HEK293 (cell line): ENCODE data around the gene LRP1B.

Experiments
- CTCF ChIA-PET: fragments of 350-600 bp; formaldehyde crosslinking; extraction: SDS; loops from one replicate; lab custom pipeline; 2021; ENCODE audit warnings: antibody characterized with exemption; lab: Yijun Ruan, JAX
- POLR2A ChIA-PET: fragments of 300-600 bp; formaldehyde crosslinking; extraction: SDS; loops from one replicate; lab custom pipeline; 2020; ENCODE audit warnings: antibody characterized with exemption, inconsistent platforms; lab: Yijun Ruan, JAX
- H3K27ac ChIP-seq: fragments of 200-500 bp; sonication (Bioruptor generic); 2 replicates; pipeline ENCODE4 v1.5.1; 2014; ENCODE audit warnings: low read depth, low read length, control low read depth, inconsistent platforms; ENCODE audit errors: extremely low read depth
- H3K36me3 ChIP-seq, 2 experiments: fragments of 200-500 bp in 1 of 2; sonication (Bioruptor generic) in 1 of 2; 1 replicate in 1 of 2; 2 replicates in 1 of 2; pipeline ENCODE4 v1.5.1; 2014 to 2017; ENCODE audit warnings: inconsistent platforms in 2 of 2, low read length in 2 of 2; ENCODE audit not compliant: control insufficient read depth in 2 of 2, insufficient read depth in 1 of 2
- H3K4me1 ChIP-seq: fragments of 200-500 bp; sonication (Bioruptor generic); 2 replicates; pipeline ENCODE4 v1.5.1; 2014; ENCODE audit warnings: mild to moderate bottlenecking, low read length, inconsistent platforms; ENCODE audit not compliant: control insufficient read depth, insufficient read depth
- H3K4me3 ChIP-seq: 2 replicates; pipeline ENCODE4 v1.5.1; 2011; ENCODE audit warnings: low read depth, mild to moderate bottlenecking, control low read depth, low read length, moderate library complexity
- H3K9me3 ChIP-seq: fragments of 200-500 bp; sonication (Bioruptor generic); 2 replicates; pipeline ENCODE4 v1.5.1; 2014; ENCODE audit warnings: low read depth, low read length, inconsistent platforms; ENCODE audit not compliant: control insufficient read depth, insufficient read depth
- FEZF1 ChIP-seq: fragments of 450-650 bp; formaldehyde crosslinking; IDR thresholded peaks from 2 replicates; pipeline ENCODE4 v1.5.1; 2016; ENCODE audit warnings: missing biosample characterization, missing genetic modification characterization
- HOXD13 ChIP-seq: sonication (generic); formaldehyde crosslinking; IDR thresholded peaks from 2 replicates; pipeline ENCODE4 v1.8.0; 2022; ENCODE audit warnings: missing genetic modification reagents, borderline replicate concordance
- KLF16 ChIP-seq: fragments of 450-650 bp; formaldehyde crosslinking; IDR thresholded peaks from 2 replicates; pipeline ENCODE4 v1.5.1; 2017; ENCODE audit warnings: missing biosample characterization, missing genetic modification characterization
- REPIN1 ChIP-seq: fragments of 450-650 bp; formaldehyde crosslinking; IDR thresholded peaks from 2 replicates; pipeline ENCODE4 v1.5.1; 2017; ENCODE audit warnings: missing biosample characterization, missing genetic modification characterization, low read depth
- SCRT1 ChIP-seq: fragments of 450-650 bp; formaldehyde crosslinking; IDR thresholded peaks from 2 replicates; pipeline ENCODE4 v1.5.1; 2016; ENCODE audit warnings: missing biosample characterization, missing genetic modification characterization, borderline replicate concordance
- ZBTB1 ChIP-seq: fragments of 450-650 bp; formaldehyde crosslinking; IDR thresholded peaks from 2 replicates; pipeline ENCODE4 v1.5.1; 2016; ENCODE audit warnings: missing biosample characterization, missing genetic modification characterization
- ZBTB20 ChIP-seq: fragments of 450-650 bp; formaldehyde crosslinking; IDR thresholded peaks from 2 replicates; pipeline ENCODE4 v1.5.1; 2016; ENCODE audit warnings: missing biosample characterization, missing genetic modification characterization
- ZBTB21 ChIP-seq: fragments of 450-650 bp; formaldehyde crosslinking; IDR thresholded peaks from 2 replicates; pipeline ENCODE4 v1.5.1; 2017; ENCODE audit warnings: missing biosample characterization, missing genetic modification characterization
- ZBTB8A ChIP-seq: fragments of 450-650 bp; formaldehyde crosslinking; IDR thresholded peaks from 2 replicates; pipeline ENCODE4 v1.5.1; 2016; ENCODE audit warnings: missing biosample characterization, missing genetic modification characterization
- ZEB2 ChIP-seq: fragments of 450-650 bp; formaldehyde crosslinking; IDR thresholded peaks from 2 replicates; pipeline ENCODE4 v1.5.1; 2016; ENCODE audit warnings: missing biosample characterization, missing genetic modification characterization
- ZFP37 ChIP-seq: fragments of 450-650 bp; formaldehyde crosslinking; IDR thresholded peaks from 2 replicates; pipeline ENCODE4 v1.5.1; 2016; ENCODE audit warnings: missing biosample characterization, missing genetic modification characterization
- ZFP69B ChIP-seq: fragments of 450-650 bp; formaldehyde crosslinking; IDR thresholded peaks from 2 replicates; pipeline ENCODE4 v1.5.1; 2016; ENCODE audit warnings: missing biosample characterization, missing genetic modification characterization
- ZNF112 ChIP-seq: fragments of 450-650 bp; formaldehyde crosslinking; IDR thresholded peaks from 2 replicates; pipeline ENCODE4 v1.5.0; 2017; ENCODE audit warnings: missing biosample characterization, missing genetic modification characterization
- ZNF114 ChIP-seq: fragments of 450-650 bp; formaldehyde crosslinking; IDR thresholded peaks from 2 replicates; pipeline ENCODE4 v1.5.0; 2017; ENCODE audit warnings: missing biosample characterization, missing genetic modification characterization
- ZNF2 ChIP-seq: fragments of 450-650 bp; formaldehyde crosslinking; IDR thresholded peaks from 2 replicates; pipeline ENCODE4 v1.5.1; 2016; ENCODE audit warnings: missing biosample characterization, missing genetic modification characterization
- ZNF335 ChIP-seq: fragments of 450-650 bp; formaldehyde crosslinking; conservative IDR thresholded peaks from 2 replicates; pipeline ENCODE4 v1.5.1; 2016; ENCODE audit warnings: missing biosample characterization, missing genetic modification characterization
- ZNF366 ChIP-seq: fragments of 450-650 bp; formaldehyde crosslinking; conservative IDR thresholded peaks from 2 replicates; pipeline ENCODE4 v1.5.1; 2016; ENCODE audit warnings: missing biosample characterization, missing genetic modification characterization
- ZNF433 ChIP-seq: fragments of 450-650 bp; formaldehyde crosslinking; IDR thresholded peaks from 2 replicates; pipeline ENCODE4 v1.5.1; 2016; ENCODE audit warnings: missing biosample characterization, missing genetic modification characterization, low read depth
- ZNF596 ChIP-seq: fragments of 450-650 bp; IDR thresholded peaks from 2 replicates; pipeline ENCODE4 v1.5.0; 2018; ENCODE audit warnings: missing biosample characterization, mild to moderate bottlenecking, missing genetic modification characterization, moderate library complexity
- ZNF621 ChIP-seq: fragments of 450-650 bp; formaldehyde crosslinking; IDR thresholded peaks from 2 replicates; pipeline ENCODE4 v1.5.1; 2017; ENCODE audit warnings: missing biosample characterization, missing genetic modification characterization
- ZNF629 ChIP-seq: fragments of 450-650 bp; formaldehyde crosslinking; IDR thresholded peaks from 2 replicates; pipeline ENCODE4 v1.5.1; 2017; ENCODE audit warnings: missing biosample characterization, missing genetic modification characterization
- ZNF777 ChIP-seq: fragments of 450-650 bp; formaldehyde crosslinking; IDR thresholded peaks from 2 replicates; pipeline ENCODE4 v1.5.1; 2017; ENCODE audit warnings: missing biosample characterization, missing genetic modification characterization, borderline replicate concordance
- TF ChIP-seq, protein P1 (sequence below): fragments of 450-650 bp; formaldehyde crosslinking; IDR thresholded peaks from 2 replicates; pipeline ENCODE4 v1.5.1; 2016; ENCODE audit warnings: missing biosample characterization, missing genetic modification characterization

LRP1B gene

DNA sequence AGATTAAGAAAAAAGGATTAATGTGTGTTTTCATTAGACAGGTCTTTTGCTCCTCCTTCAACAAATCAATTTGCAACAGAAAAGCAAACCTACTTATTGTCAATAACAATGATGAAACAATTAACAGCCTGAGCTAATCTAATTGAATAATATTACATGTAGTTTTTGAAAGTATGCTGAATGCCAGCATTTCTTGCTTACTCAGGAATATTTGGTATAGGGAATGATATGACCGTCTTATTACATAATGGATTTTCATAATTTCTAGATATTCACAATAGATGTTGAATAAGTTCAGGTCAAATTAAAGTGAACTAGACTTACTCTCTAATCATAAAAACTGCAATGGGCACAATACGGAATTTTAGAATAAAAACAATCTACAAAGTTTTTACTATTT, 1856.9 kb downstream of the LRP1B start:
- H3K4me3 ChIP-seq: no peak overlapping the region

GRCh38 chr2:140273408-140273807, 1857.4 kb downstream of the LRP1B start:
- TF ChIP-seq ZNF433 (tag by site-specific recombination) (no peak), FEZF1 (tag by site-specific recombination) (0 out of 2 replicates have a peak, but pooled peaks have one; percentile 19)
- ChIA-PET POLR2A (no interaction called here), CTCF (no interaction called here)
- H3K9me3 ChIP-seq: no peaks in the 10 kb centered on the region
- H3K4me3 ChIP-seq: no peak overlapping the region
- H3K4me1 ChIP-seq: no peaks in the 10 kb centered on the region
- H3K36me3 ChIP-seq: no peaks in the 10 kb centered on the region
- no peak overlapping the region for H3K27ac ChIP-seq

More for the DNA sequence above, 1856.9 kb downstream of the LRP1B start:
- TF ChIP-seq ZNF621 (tag by site-specific recombination): no peak
- no peak for TF ChIP-seq ZNF114 (tag by site-specific recombination)
- no peak for TF ChIP-seq ZNF335 (tag by site-specific recombination)
- TF ChIP-seq ZBTB20 (tag by site-specific recombination): no peak
- TF ChIP-seq, protein P1, sequence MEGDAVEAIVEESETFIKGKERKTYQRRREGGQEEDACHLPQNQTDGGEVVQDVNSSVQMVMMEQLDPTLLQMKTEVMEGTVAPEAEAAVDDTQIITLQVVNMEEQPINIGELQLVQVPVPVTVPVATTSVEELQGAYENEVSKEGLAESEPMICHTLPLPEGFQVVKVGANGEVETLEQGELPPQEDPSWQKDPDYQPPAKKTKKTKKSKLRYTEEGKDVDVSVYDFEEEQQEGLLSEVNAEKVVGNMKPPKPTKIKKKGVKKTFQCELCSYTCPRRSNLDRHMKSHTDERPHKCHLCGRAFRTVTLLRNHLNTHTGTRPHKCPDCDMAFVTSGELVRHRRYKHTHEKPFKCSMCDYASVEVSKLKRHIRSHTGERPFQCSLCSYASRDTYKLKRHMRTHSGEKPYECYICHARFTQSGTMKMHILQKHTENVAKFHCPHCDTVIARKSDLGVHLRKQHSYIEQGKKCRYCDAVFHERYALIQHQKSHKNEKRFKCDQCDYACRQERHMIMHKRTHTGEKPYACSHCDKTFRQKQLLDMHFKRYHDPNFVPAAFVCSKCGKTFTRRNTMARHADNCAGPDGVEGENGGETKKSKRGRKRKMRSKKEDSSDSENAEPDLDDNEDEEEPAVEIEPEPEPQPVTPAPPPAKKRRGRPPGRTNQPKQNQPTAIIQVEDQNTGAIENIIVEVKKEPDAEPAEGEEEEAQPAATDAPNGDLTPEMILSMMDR (tag by site-specific recombination): no peak
- TF ChIP-seq ZNF629 (tag by site-specific recombination): no peak
- TF ChIP-seq ZNF596 (tag by site-specific recombination): no peak
- TF ChIP-seq ZNF366 (tag by site-specific recombination): no peak
- TF ChIP-seq HOXD13 (CRISPR knock-in tag): no peak
- no peak for TF ChIP-seq REPIN1 (tag by site-specific recombination)
- no peak for TF ChIP-seq ZBTB1
- TF ChIP-seq ZNF2 (tag by site-specific recombination): no peak
- TF ChIP-seq ZBTB8A (tag by site-specific recombination): no peak
- TF ChIP-seq SCRT1 (tag by site-specific recombination): no peak
- no peak for TF ChIP-seq KLF16 (tag by site-specific recombination)
- TF ChIP-seq ZBTB21 (tag by site-specific recombination): no peak
- TF ChIP-seq ZFP37 (tag by site-specific recombination): no peak
- TF ChIP-seq, all 188 proteins: peak for 0
- no peaks in the 10 kb centered on the region for H3K4me1 ChIP-seq
- H3K27ac ChIP-seq: no peak overlapping the region
- CTCF ChIA-PET: no interaction called here
- no peaks in the 10 kb centered on the region for H3K36me3 ChIP-seq
- no peaks in the 10 kb centered on the region for H3K9me3 ChIP-seq
- POLR2A ChIA-PET: no interaction called here

GRCh38 chr2:140270224-140270623, 1860.6 kb downstream of the LRP1B start:
- ChIA-PET POLR2A (no interaction called here), CTCF (interaction anchor here (0.6 kb wide), 1 partner anchor 376 kb away, joined by 3 read pairs; no protein-coding TSS in a partner anchor)
- no peaks in the 10 kb centered on the region for H3K4me1 ChIP-seq
- no peak overlapping the region for H3K27ac ChIP-seq
- H3K4me3 ChIP-seq: no peak overlapping the region
- no peak for TF ChIP-seq ZNF112
- no peak for TF ChIP-seq ZNF777 (tag by site-specific recombination)
- TF ChIP-seq ZEB2 (tag by site-specific recombination): no peak
- TF ChIP-seq ZFP69B (tag by site-specific recombination): no peak
- H3K36me3 ChIP-seq: no peaks in the 10 kb centered on the region
- H3K9me3 ChIP-seq: no peaks in the 10 kb centered on the region
